22Rv1 (cell line): ENCODE data around the gene YPEL1.

ENCODE experiments used
- ZFX ChIP-seq: fragments of 450-650 bp; IDR thresholded peaks from 2 replicates; pipeline ENCODE4 v1.6.1; 2017; ENCODE audit warnings: antibody characterized with exemption, borderline replicate concordance
- TF ChIP-seq, protein P1 (sequence below): fragments of 450-650 bp; IDR thresholded peaks from 2 replicates; pipeline ENCODE4 v1.5.1; 2017; ENCODE audit warnings: mild to moderate bottlenecking

DNA sequence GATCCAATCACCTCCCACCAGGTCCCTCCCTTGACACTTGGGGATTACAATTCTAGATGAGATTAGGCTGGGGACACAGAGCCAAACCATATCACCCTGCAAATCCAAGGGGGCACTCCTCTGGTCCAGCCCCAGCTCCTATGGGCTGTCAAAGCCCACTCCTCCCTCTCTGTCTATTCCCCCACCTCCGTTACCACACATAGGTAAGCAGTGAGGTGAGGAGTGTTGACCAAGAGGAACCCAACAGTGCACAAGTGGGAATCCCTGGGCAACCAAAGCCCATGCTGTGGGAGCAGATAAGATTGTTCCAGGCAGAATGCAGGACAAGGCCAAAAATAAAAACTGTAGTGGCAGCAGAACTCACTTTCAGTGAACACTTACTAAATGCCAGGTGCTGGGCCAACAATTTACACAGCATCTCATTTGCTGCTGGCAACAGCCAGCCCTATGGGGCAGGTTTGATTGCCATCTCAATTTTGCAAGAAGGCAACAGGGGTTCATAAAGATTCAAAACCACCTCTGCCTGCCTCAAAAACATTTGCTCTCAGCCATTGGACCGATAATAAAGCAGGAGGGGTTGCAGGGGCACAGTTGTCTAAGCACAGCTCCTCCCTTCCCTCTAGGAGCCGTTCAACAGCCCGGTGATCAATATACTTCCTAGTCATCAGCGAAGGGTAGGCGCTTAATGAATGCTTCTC, 84.6 kb downstream of the YPEL1 start:
- TF ChIP-seq, protein P1, sequence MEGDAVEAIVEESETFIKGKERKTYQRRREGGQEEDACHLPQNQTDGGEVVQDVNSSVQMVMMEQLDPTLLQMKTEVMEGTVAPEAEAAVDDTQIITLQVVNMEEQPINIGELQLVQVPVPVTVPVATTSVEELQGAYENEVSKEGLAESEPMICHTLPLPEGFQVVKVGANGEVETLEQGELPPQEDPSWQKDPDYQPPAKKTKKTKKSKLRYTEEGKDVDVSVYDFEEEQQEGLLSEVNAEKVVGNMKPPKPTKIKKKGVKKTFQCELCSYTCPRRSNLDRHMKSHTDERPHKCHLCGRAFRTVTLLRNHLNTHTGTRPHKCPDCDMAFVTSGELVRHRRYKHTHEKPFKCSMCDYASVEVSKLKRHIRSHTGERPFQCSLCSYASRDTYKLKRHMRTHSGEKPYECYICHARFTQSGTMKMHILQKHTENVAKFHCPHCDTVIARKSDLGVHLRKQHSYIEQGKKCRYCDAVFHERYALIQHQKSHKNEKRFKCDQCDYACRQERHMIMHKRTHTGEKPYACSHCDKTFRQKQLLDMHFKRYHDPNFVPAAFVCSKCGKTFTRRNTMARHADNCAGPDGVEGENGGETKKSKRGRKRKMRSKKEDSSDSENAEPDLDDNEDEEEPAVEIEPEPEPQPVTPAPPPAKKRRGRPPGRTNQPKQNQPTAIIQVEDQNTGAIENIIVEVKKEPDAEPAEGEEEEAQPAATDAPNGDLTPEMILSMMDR = no peak
- no peak for TF ChIP-seq ZFX
